GM21737 (cell line): Measurements from ENCODE around the gene SLC6A6.

Experiments
- ATAC-seq: cut with Tn5 transposase; IDR thresholded peaks from one replicate; pipeline ENCODE4 v1.9.1; 2021; ENCODE audit warnings: mild to moderate bottlenecking, moderate library complexity; ENCODE audit not compliant: unreplicated experiment

The SLC6A6 gene

DNA sequence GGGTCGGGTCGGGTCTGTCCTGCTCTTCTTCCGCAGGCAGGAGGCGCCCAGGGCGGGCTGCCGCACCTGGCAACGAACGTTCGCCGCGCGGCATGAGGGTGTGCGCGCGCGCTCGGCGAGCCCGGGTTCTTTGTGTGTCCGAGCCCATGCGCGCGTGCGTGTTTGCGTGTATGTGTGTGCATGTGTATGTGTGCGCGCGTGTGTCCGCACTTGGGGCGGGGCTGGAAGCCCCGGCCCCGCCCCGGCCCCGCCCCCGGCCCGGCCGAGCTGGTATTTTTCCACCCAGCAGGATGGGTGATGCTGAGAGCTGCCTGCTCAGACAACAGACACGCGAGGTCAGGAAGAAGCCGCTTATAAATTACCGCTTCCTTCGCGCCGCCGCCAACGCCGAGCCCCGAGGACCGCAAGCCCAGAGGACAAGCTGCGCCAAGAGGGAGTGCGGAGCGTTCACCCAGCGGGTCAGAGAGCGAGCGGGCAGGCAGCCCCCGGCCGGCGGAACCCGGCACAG lies at the start of gene SLC6A6:
Gene SLC6A6 (plus strand): TSS at position 303 of the 508 bp plus-strand sequence. CDS start 41,029 bp downstream, outside the sequence.
- ATAC-seq: peak; percentile 72

GRCh38 chr3:14353502-14353901 lies 48.9 kb upstream of the SLC6A6 start:
- no peak for ATAC-seq

DNA sequence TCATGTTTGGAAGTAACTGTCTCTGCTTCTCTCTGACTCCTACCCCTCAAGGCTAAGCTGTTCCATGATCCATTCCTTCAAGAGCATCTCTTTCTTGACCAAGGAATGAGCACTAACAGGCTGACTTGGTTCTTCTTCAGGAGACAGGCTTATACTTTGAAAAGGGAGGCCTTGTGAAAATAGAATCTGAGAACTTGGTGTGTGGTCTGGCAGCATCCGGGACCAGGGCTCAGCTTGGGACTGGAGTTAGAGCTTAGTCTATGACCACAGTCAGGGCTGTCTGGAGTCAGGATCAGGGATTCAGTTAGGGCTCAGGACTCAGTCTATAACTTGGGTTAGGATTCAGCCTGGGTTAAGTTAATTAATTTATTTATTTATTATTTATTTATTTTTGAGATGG lies 44.9 kb upstream of the SLC6A6 start:
- ATAC-seq: no peak

GRCh38 chr3:14358426-14359211 lies 43.8 kb upstream of the SLC6A6 start:
- no peak for ATAC-seq

- no peak for ATAC-seq
Measured at GRCh38 chr3:14359348-14359747, 43.1 kb upstream of the SLC6A6 start.

DNA sequence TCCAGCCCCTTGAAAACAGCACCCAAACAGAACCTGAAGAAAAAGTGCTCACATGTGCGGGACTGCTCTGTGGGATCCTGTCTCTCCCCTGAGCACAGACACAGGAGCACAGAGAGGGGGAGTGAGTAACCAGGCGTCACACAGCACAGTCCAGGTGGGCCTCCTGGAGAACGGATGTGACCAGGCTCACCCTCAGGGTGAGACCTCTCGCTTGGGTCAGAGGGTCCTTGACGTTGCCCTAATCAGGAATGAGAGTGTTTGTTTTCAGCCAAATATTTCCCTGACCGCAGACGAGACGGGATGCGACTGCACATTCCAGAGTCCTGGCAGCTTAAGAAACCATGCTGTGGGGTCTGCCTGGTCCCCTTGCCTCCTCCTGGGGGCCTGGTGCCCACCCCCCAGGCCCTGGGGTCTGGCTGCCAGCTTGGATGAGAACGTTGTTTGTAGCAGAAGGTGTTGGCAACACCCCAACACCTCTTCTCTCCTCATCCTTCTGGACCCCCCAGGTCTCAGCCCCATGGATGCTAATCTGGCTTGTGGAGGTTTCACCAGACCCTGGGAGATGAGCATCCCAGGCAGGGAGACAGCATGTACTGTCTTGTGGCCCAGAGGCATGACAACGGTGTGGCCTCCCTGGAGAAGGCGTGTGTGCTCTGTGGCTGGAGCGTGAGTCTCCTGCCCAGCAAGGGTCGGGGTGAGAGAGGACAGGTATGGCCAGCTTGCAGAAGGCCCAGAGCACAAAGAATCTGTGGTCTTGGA lies 42.1 kb upstream of the SLC6A6 start:
- ATAC-seq: no peak

- ATAC-seq: no peak
Measured at GRCh38 chr3:14361068-14361677, 41.2 kb upstream of the SLC6A6 start.

GRCh38 chr3:14362890-14363289 lies 39.5 kb upstream of the SLC6A6 start:
- no peak for ATAC-seq

DNA sequence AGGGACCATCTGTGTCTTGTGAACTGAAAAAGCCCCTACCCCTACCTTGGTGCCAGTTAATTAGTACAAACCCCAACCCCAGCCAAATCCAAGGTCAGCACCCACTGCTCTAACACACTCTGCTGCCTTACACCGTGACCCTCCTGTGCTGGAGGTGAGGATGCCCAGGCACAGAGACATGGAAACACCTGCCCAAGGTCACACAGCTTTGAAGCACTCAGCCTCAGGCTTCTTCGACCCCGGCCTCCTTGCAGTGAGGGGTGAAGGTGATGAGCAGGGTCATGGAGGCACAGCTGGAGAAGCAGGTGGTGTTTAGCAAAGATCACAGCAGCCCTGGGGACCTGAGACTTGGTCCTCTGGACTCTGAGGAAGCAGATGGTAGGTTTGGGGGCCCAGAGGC lies 39.0 kb upstream of the SLC6A6 start:
- no peak for ATAC-seq

DNA sequence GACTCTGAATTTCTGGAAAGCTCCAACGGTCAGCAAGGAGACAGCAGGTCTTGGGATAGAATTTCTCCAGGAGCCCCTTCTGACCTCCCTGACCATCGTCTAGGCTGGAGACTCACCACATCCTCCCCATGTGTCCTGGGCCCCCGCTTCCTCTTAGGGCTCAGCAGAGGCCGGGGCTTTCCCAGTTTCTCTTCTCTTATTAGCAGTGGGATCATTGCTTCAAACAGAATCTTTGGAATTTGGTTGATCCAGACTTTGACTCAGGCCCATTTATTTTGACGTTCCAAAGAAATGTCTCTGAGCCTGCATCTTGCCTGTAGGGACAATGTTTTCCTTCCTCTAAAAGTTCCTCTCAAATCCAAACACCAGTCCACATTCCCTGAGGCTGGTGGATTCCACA lies 38.4 kb upstream of the SLC6A6 start:
- no peak for ATAC-seq

DNA sequence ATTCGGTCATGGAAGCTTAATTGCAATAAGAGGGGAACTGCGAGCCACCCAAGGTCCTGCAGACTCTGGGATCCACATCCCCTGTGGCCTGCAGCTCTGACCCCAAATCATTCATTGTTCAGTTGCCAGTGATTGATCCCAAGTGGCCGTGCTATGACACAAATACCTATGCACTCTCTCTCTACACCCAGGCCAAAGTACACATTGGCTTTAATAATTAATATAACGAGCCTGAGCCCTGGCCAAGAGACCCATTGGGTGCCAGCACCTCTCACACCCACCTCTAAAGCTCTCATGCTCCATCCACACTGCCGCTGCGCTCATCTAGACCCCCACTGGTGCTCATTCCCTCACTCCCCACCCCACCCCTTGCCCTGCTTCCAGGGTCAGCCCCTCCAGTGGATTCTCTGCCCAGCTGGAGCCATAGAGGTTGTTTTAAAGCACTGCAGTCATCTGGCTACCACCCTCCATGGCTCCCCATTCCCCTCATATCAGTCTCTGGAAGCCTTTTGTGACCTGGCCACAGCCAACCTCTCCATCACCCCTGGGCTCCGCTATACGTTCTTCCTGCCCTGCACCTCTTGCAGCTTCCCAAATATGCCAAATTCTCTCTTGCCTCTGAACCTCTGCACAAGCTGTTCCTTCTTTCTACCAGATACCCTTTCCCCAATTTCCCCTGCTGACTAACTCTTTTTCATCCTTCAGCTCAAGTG lies 37.7 kb upstream of the SLC6A6 start:
- no peak for ATAC-seq

GRCh38 chr3:14366248-14366647 lies 36.2 kb upstream of the SLC6A6 start:
- no peak for ATAC-seq

DNA sequence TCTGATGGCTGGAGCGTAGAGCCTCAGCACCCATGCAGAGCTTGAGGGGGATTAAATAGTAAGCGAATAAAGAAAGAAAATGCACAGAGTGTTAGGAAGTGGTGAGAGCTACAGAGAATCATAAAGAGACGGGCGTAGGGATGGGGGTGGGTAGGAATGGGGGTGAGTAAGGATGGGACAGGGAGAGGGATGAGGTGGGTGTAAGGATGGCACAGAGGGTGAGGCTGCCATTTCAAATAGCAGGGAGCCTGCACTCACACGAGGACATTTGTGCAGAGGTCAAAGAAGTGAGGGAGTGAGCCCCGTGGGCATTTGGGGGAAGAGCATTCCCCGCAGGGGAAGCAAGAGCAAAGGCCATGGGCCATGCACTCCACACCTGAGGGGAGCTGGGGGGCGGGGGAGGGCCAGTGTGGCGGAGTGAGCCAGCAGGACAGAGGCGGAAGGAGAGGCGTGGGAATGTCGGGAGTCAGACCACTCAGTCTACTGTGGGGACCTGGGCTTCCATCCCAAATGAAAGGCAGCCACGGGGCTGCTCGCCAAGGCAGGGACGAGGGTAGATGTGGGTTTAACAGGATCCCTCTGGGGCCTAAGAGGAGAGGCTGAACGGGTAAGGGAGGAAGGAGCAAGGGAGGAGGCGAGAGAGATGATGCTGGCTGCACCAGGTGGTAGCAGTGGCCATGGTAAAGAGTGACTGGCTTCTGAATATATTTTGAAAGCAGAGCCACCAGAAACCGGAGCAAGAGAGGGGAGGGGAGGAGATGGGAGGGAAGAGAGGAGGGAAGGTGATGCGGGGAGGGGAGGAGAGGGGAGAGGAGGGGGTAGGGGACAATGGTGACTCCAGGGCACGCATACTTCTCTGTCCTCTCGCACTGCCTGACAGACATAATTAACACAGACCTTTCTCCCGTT lies 35.2 kb upstream of the SLC6A6 start:
- no peak for ATAC-seq

GRCh38 chr3:14368146-14368545 lies 34.3 kb upstream of the SLC6A6 start:
- no peak for ATAC-seq

GRCh38 chr3:14368885-14369284 lies 33.5 kb upstream of the SLC6A6 start:
- no peak for ATAC-seq

- no peak for ATAC-seq
Measured at GRCh38 chr3:14369675-14370669, 32.4 kb upstream of the SLC6A6 start.

DNA sequence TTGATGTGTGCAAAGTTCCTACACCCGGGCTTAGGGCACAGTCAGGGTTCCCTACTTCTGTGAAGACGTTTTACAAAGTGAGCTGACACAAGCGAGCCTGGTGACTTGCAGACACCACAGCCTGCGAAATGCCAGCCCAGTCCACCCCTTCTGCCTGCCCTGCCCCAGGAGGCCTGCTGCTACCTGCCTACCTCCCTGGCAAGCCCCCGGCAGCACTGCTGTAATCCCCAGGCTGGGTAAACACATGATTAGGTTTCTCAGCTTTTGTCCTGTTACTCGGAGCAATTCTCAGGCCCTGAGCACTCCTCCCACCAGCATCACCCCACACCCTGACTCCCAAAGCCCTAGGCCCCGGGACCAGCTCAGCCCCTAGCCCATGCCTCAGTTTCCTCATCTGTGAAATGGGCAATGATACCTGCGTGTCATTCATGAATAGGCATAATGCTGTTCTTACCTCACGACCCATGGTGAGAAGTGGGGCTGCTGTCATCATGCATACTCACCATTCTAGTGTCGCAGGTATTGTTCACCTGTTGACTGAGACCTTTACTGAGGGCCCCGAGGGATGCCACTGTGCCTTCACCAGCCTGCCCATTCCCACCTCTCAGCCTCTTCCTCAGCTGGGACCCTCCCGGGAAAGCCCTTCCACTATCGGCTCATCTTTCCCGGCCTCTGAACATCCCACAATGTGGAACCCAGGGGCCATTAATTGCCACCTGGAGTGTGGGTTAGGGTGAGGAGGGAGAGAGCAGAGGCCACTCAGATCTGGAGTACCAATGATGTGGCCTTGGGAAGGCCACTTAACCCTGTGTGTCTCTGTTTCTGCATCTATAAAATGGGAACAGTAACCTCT lies 31.5 kb upstream of the SLC6A6 start:
- no peak for ATAC-seq
